Epithelial cell of umbilical artery (primary cell): ENCODE measurements around the gene CDNF. TPM values are rescaled to one million over a fixed set of nuclear protein-coding genes. Genes with fewer than 3 reads are reported as not detected.

Experiments used
- total RNA-seq: library from RNA; depleted of rRNA; stranded (reverse); fragments of >200 nt; gene quantifications from 2 replicates; pipeline ENCODE4 v1.2.3, GENCODE V29; 2014

CDNF gene
- total RNA-seq: 0.32 and 0.61 TPM in 2 replicates

DNA sequence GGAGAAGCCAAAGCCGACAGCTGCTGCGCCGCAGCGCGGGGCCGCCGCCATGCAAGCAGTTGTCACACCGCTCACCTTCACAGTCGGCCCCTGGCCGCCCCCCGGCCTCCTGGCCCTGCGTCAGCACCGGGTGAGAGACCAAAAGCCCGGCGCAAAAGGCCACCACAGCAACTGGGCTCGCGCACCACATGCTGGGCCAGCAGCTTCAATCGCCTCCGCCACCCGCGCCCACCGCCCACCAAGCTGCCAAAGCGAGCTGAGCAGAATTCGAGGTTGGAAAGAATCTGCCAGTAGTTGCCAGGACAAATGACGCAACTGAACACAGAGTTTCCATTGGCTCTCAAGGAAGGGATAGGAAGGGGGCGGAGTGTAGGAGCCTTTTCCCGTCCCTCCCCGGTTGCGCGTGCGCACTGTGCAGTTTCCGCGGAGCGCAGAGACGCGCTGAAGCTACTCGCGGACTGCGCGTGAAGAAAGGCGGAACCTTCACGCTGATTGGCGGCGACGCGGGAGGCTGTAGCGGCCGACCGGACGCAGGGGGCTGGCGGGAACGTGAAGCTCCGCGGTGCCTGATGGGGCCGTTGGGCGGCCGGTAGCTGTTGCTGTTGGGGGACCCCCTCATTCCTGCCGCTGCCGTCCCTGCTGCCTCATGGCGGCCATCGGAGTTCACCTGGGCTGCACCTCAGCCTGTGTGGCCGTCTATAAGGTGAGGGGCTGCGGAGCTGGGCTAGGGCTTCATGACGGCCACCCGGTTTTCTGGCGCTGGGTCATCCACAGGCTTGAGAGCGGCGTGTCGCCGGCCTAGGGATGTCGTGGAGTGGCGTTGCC is at the start of gene CDNF, which contains the start of the genes HSPA14 and MSANTD7:
CDNF (minus strand) TSS at position 281 of the 825 bp plus-strand sequence; CDS start at position 190, 91 bp downstream.
HSPA14 (plus strand) TSS at position 550 of the 825 bp plus-strand sequence; CDS start at position 647, 97 bp downstream.
MSANTD7 (plus strand) TSS at position 550 of the 825 bp plus-strand sequence. CDS start 3,979 bp downstream, outside the sequence.

DNA sequence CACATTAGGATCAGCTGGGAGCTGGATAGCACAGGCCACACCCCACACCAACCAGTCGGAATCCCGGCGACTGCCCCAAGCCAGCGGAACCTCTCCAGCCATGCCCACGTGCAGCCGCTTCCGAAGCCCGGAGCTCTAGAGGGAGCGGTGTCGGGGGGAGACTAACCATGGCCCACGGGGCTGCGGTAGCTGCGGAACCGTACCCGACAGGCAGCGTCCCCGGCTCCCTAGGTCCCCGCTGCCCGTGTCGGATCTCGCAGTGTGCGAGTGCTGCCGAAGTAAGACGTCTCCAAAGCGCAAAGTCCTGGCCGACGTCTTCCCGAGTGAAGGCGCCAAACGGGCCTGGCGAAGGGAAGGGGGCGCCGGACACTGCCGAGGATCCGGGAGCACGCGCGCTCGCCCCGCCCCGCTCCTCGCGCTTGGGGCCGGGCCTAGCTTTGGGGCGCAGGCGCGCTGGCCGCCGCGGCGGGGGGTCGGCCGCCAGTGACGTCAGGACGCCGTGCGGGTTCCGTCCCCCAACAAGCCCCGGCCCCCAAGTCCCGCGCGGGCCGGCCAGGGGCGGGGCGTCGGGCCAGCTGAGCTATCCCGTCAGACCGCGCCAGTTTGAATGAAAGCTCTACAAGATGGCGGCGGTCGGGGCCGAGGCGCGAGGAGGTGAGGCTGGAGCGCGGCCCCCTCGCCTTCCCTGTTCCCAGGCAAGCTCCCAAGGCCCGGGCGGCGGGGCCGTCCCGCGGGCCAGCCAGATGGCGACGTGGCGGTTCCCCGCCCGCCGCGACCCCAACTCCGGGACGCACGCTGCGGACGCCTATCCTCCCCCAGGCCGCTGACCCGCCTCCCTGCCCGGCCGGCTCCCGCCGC is 40.7 kb upstream of the CDNF start, which contains the start of gene SUV39H2:
SUV39H2 (plus strand) TSS at position 601 of the 858 bp plus-strand sequence; CDS start at position 624, 23 bp downstream.

DNA sequence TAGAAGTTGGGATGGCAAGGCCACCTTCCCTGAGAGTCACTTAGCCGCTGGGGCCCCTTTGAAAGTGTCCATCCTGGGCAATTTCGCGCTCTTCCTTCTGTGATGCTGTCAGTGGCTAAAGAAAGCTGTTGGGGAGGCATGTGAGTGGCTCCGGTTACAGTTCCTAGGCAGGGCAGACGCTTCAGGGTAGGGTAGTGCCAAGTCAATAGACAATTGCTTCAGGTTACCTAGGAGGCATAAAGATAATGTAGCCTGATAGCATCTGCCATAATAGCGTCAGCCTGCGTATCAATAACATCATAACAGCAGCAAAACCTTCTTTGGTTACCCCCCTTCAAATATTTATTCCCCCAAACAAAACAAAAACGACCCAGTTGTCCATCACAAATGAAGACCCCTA is 63.0 kb downstream of the CDNF start, which contains the start of gene FAM107B:
FAM107B (minus strand) TSS at position 101 of the 400 bp plus-strand sequence. CDS start 234 bp downstream, outside the sequence.

Other genes starting within 250 kb of the CDNF start
- 112 and 146 TPM in 2 replicates for gene FAM107B, start 63.1 kb downstream of the CDNF start, total RNA-seq
- 14.9 and 23.1 TPM in 2 replicates for gene HSPA14, start 269 bp upstream of the CDNF start, total RNA-seq
- gene MSANTD7, start 269 bp upstream of the CDNF start, total RNA-seq: 20.1 and 24.8 TPM in 2 replicates
- gene SUV39H2, start 40.8 kb upstream of the CDNF start, total RNA-seq: 17.2 and 30.2 TPM in 2 replicates
- gene DCLRE1C, start 116.1 kb upstream of the CDNF start, total RNA-seq: 6.2 and 8.5 TPM in 2 replicates
- gene MEIG1, start 121.4 kb upstream of the CDNF start, total RNA-seq: 0.61 TPM in 1 of 2 replicates, not detected in the other
- under 0.01 TPM in 1 of 2 replicates, not detected in the other for gene OLAH, start 205.9 kb upstream of the CDNF start, total RNA-seq